Thyroid gland (tissue), 4 donors: Measurements from ENCODE around the gene FAM135A. TPM values are rescaled to one million over a fixed set of nuclear protein-coding genes. Genes with fewer than 3 reads are reported as not detected.

Source experiments
- DNase-seq, 2 donors: peaks; one replicate each; pipeline ENCODE4 v3.0.0-alpha.2; 2019
- H3K27ac ChIP-seq, 3 donors: fragments of 200-600 bp; sonication (generic); 1 replicate in 2 of 3; 2 replicates in 1 of 3; pipeline ENCODE4 v1.5.1; 2016 to 2019; ENCODE audit warnings: mild to moderate bottlenecking in 1 of 3, moderate library complexity in 1 of 3
- H3K27me3 ChIP-seq: fragments of 200-600 bp; sonication (generic); one replicate; pipeline ENCODE4 v1.5.1; 2019
- H3K36me3 ChIP-seq, 2 donors: fragments of 200-600 bp; sonication (generic); one replicate each; pipeline ENCODE4 v1.5.1; 2016 to 2019
- H3K4me1 ChIP-seq, 2 donors: fragments of 200-600 bp; sonication (generic); one replicate each; pipeline ENCODE4 v1.5.1; 2017 to 2019
- H3K4me3 ChIP-seq, 3 donors: fragments of 200-600 bp; sonication (generic); replicated peaks in 1 of 3; 1 replicate in 2 of 3; 2 replicates in 1 of 3; pipeline ENCODE4 v1.5.1; 2016; ENCODE audit warnings: mild to moderate bottlenecking in 1 of 3
- H3K9me3 ChIP-seq: fragments of 200-600 bp; sonication (generic); one replicate; pipeline ENCODE4 v1.5.1; 2017
- POLR2A ChIP-seq, 2 donors: fragments of 450-650 bp; IDR thresholded peaks; one replicate each; pipeline ENCODE4 v1.6.1; 2017; ENCODE audit warnings: antibody characterized with exemption in 2 of 2, mild to moderate bottlenecking in 2 of 2, moderate library complexity in 1 of 2
- WGBS, 2 donors: methylation state at CpG; one replicate each; pipeline ENCODE4 v1.1.5; 2017; 5-methylcytosine and 5-hydroxymethylcytosine counted together
- intact Hi-C: fragments of 100-400 bp; cut with DNase I; formaldehyde crosslinking; loops from one replicate; pipeline ENCODE4 v1.15.1; 2023
- total RNA-seq, 4 donors: library from RNA; depleted of rRNA; stranded (reverse); fragments of >200 nt; gene quantifications; one replicate each; pipeline ENCODE4 v1.2.3, GENCODE V29; 2016
- TF ChIP-seq, protein P1 (sequence below), 6 experiments: fragments of 200-600 bp in 3 of 6; fragments of 450-650 bp in 3 of 6; sonication (generic) in 3 of 6; IDR thresholded peaks; one replicate each; pipeline ENCODE4 v1.5.1; 2016 to 2019; ENCODE audit warnings: antibody characterized with exemption in 6 of 6, mild to moderate bottlenecking in 2 of 6, inconsistent platforms in 1 of 6, moderate library complexity in 1 of 6

FAM135A gene
- total RNA-seq, 4 donors from 2014 or later, result 17.0 to 42.9 (median 27.3) TPM

DNA sequence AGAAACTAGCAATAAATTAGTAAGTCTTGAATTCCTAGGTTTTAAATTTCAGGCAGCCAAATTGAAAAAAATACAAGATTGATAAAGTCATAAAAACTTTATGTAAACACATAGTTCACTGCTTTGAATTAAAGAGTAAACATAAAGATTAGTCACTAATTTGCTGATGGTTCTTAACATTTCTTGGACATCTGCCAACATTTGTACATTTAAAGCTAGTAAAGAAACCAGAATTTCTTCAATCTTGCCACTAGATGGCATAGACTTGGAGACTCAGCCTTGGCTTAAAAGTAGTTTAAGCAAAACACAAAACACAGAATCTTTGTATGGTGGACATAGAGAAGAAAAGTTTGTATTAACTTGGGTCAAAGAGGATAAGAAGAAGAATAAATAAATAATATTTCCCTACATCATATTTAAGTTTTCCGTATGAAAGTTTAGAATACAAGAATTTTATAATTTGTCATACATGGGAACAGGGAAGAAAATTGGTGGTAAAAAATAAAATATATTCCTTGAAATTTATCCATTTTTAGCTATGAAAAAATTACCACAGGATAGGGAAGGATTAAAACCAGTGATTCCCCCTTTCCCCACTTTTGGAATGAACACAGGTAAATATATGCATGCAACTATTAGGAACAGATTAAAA, 41.7 kb upstream of the FAM135A start:
- DNase-seq, result no peak
- no peaks in the 10 kb centered on the region for H3K9me3 ChIP-seq
- TF ChIP-seq POLR2A (IDR thresholded peaks at IDR 0.05), result no peak
- TF ChIP-seq, protein P1, sequence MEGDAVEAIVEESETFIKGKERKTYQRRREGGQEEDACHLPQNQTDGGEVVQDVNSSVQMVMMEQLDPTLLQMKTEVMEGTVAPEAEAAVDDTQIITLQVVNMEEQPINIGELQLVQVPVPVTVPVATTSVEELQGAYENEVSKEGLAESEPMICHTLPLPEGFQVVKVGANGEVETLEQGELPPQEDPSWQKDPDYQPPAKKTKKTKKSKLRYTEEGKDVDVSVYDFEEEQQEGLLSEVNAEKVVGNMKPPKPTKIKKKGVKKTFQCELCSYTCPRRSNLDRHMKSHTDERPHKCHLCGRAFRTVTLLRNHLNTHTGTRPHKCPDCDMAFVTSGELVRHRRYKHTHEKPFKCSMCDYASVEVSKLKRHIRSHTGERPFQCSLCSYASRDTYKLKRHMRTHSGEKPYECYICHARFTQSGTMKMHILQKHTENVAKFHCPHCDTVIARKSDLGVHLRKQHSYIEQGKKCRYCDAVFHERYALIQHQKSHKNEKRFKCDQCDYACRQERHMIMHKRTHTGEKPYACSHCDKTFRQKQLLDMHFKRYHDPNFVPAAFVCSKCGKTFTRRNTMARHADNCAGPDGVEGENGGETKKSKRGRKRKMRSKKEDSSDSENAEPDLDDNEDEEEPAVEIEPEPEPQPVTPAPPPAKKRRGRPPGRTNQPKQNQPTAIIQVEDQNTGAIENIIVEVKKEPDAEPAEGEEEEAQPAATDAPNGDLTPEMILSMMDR (IDR thresholded peaks at IDR 0.05), result peak; percentile 41 to 71 (median 58)
- intact Hi-C loops, result no loop called here
- H3K27ac ChIP-seq, result no peak overlapping the region
- H3K4me1 ChIP-seq, result no peaks in the 10 kb centered on the region
- 3% methylated on average over 1 of the region's 1 CpG for whole genome bisulfite sequencing, 2 donors
- no peaks in the 10 kb centered on the region for H3K27me3 ChIP-seq
- no peaks in the 10 kb centered on the region for H3K36me3 ChIP-seq
- no peak overlapping the region for H3K4me3 ChIP-seq

DNA sequence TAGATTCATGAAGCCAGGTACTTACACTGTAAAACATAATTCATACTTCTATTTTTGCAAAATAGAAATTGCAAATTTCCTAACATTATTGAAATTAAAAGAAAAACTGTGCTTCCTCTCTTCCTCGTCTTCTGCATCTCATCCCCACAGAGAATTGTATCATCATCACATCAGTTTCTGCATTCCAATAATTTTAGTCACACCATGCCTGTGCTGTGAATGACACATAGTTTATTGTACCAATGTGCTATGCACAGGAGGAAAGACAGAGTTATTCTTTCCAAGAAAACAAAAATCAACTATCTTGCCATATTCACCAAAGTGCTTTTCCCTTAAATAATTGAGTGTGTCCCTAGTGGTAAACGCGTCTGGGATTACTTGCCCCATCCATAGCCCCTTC, 38.1 kb upstream of the FAM135A start:
- no peak for DNase-seq
- H3K4me1 ChIP-seq, result no peaks in the 10 kb centered on the region
- H3K27me3 ChIP-seq, result no peaks in the 10 kb centered on the region
- H3K27ac ChIP-seq, result no peak overlapping the region
- intact Hi-C loops, result no loop called here
- no peaks in the 10 kb centered on the region for H3K9me3 ChIP-seq
- no peak overlapping the region for H3K4me3 ChIP-seq
- 73 to 83% methylated on average over 3 of the region's 3 CpGs for WGBS, 2 donors
- TF ChIP-seq, protein P1 (IDR thresholded peaks at IDR 0.05), result no peak
- no peak for TF ChIP-seq POLR2A (IDR thresholded peaks at IDR 0.05)
- no peaks in the 10 kb centered on the region for H3K36me3 ChIP-seq

DNA sequence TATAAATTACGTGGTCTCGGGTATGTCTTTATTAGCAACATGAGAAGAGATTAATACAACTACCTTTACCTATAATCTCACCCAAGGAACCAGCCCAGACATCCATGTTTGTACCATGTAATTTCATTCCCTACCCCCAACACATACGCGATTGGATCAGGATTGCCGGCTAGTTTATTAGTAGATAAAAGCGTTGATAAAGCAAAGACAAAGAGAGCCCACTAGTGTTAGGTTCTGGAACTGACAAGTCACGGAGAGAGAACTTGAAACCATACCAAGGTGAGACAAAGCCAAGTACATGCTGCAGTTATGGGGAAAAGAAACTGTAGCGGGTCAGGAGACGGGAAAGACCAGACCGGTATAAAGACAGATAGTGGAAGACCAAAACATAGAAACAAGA, 37.4 kb upstream of the FAM135A start:
- 83% methylated on average over 10 of the region's 10 CpGs for WGBS, 2 donors
- intact Hi-C loops, result no loop called here
- Histone ChIP-seq H3K4me3 (no peak overlapping the region), H3K9me3 (no peaks in the 10 kb centered on the region), H3K27ac (no peak overlapping the region), H3K27me3 (no peaks in the 10 kb centered on the region), H3K36me3 (no peaks in the 10 kb centered on the region), H3K4me1 (no peaks in the 10 kb centered on the region)
- no peak for DNase-seq
- no peak for TF ChIP-seq POLR2A (IDR thresholded peaks at IDR 0.05)
- TF ChIP-seq, protein P1 (IDR thresholded peaks at IDR 0.05), result no peak

DNA sequence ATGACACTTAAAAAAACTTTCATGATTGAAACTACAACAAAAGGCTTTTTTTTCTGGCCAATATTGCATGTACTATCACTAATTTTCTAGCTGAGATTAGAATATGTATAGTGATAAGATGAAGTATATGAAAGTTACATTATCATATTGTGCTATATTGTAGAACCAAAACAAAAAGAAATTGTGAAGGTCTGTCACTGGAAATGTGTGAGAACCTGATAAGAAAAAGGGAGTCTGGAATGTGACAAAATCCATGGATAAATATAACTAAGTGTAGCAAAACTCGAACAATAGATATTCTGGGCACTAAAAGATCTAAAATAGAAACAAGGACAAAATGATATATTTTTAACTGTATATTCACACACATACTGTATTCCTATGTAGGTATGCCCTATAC, 36.7 kb upstream of the FAM135A start:
- Histone ChIP-seq H3K36me3 (no peaks in the 10 kb centered on the region), H3K27ac (no peak overlapping the region), H3K27me3 (no peaks in the 10 kb centered on the region), H3K4me1 (no peaks in the 10 kb centered on the region), H3K4me3 (no peak overlapping the region), H3K9me3 (no peaks in the 10 kb centered on the region)
- intact Hi-C loops, result no loop called here
- DNase-seq, result no peak
- TF ChIP-seq, protein P1 (IDR thresholded peaks at IDR 0.05), result no peak
- TF ChIP-seq POLR2A (IDR thresholded peaks at IDR 0.05), result no peak
- 69 to 73% methylated on average over 1 of the region's 1 CpG for WGBS, 2 donors

DNA sequence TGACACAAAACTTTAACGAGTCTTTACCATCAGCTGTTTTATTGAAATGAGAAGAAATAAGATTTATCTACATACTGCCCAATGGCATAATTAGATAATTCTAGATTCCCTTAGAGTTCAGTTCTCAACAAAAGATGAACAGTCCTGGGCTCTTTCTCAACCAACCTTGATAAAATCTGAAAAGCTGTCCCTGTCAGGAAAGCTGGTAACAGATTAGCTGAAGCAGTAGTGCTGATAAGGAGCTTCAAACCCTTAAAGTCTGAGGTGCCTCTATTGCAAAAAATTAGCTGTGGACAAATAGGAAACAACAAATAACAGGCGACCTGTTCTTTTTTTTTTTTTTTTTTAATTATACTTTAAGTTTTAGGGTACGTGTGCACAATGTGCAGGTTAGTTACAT, 35.9 kb upstream of the FAM135A start:
- Histone ChIP-seq H3K4me3 (no peak overlapping the region), H3K36me3 (no peaks in the 10 kb centered on the region), H3K4me1 (no peaks in the 10 kb centered on the region), H3K27ac (no peak overlapping the region), H3K9me3 (no peaks in the 10 kb centered on the region), H3K27me3 (no peaks in the 10 kb centered on the region)
- intact Hi-C loops, result no loop called here
- WGBS, 2 donors, result 74 to 75% methylated on average over 3 of the region's 3 CpGs
- no peak for DNase-seq
- no peak for TF ChIP-seq POLR2A (IDR thresholded peaks at IDR 0.05)
- TF ChIP-seq, protein P1 (IDR thresholded peaks at IDR 0.05), result no peak
